Tibial artery (tissue), 4 donors: Measurements from ENCODE around the gene TMED3.

Source experiments
- DNase-seq, 2 donors: peaks; one replicate each; pipeline ENCODE4 v3.0.0-alpha.2; 2019
- H3K27ac ChIP-seq, 2 donors: fragments of 200-600 bp; sonication (generic) in 1 of 2; 1 replicate in 1 of 2; 2 replicates in 1 of 2; pipeline ENCODE4 v1.5.1; 2018 to 2019; ENCODE audit warnings: mild to moderate bottlenecking in 1 of 2
- H3K27me3 ChIP-seq, 2 donors: fragments of 200-600 bp; sonication (generic) in 1 of 2; one replicate each; pipeline versions ENCODE4 v1.5.1 to v1.6.0; 2016 to 2019
- H3K36me3 ChIP-seq, 3 donors: fragments of 200-600 bp; sonication (generic) in 2 of 3; one replicate each; pipeline ENCODE4 v1.5.1; 2016 to 2019; ENCODE audit warnings: mild to moderate bottlenecking in 2 of 3
- H3K4me1 ChIP-seq, 4 donors: fragments of 200-600 bp; sonication (generic) in 2 of 4; 1 replicate in 3 of 4; 2 replicates in 1 of 4; pipeline ENCODE4 v1.5.1; 2016 to 2019
- H3K4me3 ChIP-seq, 2 donors: fragments of 200-600 bp; sonication (generic) in 1 of 2; 1 replicate in 1 of 2; 2 replicates in 1 of 2; pipeline ENCODE4 v1.5.1; 2018 to 2019; ENCODE audit warnings: mild to moderate bottlenecking in 2 of 2
- H3K9me3 ChIP-seq, 3 donors: fragments of 200-600 bp; sonication (generic) in 1 of 3; one replicate each; pipeline ENCODE4 v1.5.1; 2016 to 2019
- intact Hi-C: fragments of 100-400 bp; cut with DNase I; formaldehyde crosslinking; loops from one replicate; pipeline ENCODE4 v1.15.0; 2023; ENCODE audit warnings: low total_unique reads
- TF ChIP-seq, protein P1 (sequence below), 2 experiments: fragments of 200-600 bp in 1 of 2; fragments of 450-650 bp in 1 of 2; IDR thresholded peaks; one replicate each; pipeline ENCODE4 v1.5.1; 2017 to 2019; ENCODE audit warnings: antibody characterized with exemption in 2 of 2, mild to moderate bottlenecking in 1 of 2, moderate library complexity in 1 of 2

The TMED3 gene

DNA sequence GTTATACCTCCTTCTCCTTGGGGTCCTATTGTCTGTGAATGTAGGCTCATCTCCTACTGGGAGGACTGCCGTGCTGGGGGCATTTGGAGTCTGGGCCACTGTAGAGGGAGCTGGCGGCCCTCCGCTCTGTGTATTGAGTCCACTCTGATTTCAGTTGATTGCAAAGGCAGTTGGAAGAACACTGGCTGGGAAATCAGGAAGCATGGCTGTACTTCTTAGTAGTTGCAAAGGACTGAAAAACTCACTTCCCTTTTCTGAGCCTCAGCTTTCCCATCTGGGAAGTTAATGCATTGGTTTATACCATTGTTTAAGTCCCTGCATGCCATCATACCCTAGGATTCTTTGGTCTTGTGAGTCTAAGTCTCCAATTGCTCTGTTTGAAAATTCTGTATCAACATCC, 46.7 kb downstream of the TMED3 start:
- intact Hi-C loops, result no loop called here
- Histone ChIP-seq H3K27me3 (no peaks in the 10 kb centered on the region), H3K4me1 (no peaks in the 10 kb centered on the region), H3K9me3 (no peaks in the 10 kb centered on the region), H3K4me3 (no peak overlapping the region), H3K36me3 (no peaks in the 10 kb centered on the region), H3K27ac (no peak overlapping the region)
- TF ChIP-seq, protein P1, sequence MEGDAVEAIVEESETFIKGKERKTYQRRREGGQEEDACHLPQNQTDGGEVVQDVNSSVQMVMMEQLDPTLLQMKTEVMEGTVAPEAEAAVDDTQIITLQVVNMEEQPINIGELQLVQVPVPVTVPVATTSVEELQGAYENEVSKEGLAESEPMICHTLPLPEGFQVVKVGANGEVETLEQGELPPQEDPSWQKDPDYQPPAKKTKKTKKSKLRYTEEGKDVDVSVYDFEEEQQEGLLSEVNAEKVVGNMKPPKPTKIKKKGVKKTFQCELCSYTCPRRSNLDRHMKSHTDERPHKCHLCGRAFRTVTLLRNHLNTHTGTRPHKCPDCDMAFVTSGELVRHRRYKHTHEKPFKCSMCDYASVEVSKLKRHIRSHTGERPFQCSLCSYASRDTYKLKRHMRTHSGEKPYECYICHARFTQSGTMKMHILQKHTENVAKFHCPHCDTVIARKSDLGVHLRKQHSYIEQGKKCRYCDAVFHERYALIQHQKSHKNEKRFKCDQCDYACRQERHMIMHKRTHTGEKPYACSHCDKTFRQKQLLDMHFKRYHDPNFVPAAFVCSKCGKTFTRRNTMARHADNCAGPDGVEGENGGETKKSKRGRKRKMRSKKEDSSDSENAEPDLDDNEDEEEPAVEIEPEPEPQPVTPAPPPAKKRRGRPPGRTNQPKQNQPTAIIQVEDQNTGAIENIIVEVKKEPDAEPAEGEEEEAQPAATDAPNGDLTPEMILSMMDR (IDR thresholded peaks at IDR 0.05), result no peak
- DNase-seq, result no peak

DNA sequence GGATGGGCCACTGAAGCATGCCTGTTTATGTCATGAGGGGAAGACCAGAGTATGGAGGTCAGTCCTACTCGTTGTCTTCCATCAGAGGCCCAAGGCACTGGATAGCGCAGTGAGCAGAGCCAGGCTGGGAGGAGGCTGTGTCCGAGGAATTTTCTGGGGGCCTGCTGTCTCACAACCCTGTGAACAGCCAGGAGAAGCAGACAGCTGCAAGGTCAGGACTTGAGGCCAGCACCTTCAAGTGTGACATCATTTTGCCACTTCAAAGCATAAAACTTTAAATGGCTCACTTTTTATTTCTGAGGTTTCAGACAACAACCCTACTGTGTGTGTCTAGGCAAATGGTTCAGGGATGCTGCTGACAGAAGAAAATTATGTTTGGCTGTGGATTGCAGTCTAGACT, 47.2 kb downstream of the TMED3 start:
- intact Hi-C loops, result no loop called here
- TF ChIP-seq, protein P1 (IDR thresholded peaks at IDR 0.05), result no peak
- Histone ChIP-seq H3K4me3 (no peak overlapping the region), H3K36me3 (no peaks in the 10 kb centered on the region), H3K9me3 (no peaks in the 10 kb centered on the region), H3K27me3 (no peaks in the 10 kb centered on the region), H3K4me1 (no peaks in the 10 kb centered on the region), H3K27ac (no peak overlapping the region)
- no peak for DNase-seq

DNA sequence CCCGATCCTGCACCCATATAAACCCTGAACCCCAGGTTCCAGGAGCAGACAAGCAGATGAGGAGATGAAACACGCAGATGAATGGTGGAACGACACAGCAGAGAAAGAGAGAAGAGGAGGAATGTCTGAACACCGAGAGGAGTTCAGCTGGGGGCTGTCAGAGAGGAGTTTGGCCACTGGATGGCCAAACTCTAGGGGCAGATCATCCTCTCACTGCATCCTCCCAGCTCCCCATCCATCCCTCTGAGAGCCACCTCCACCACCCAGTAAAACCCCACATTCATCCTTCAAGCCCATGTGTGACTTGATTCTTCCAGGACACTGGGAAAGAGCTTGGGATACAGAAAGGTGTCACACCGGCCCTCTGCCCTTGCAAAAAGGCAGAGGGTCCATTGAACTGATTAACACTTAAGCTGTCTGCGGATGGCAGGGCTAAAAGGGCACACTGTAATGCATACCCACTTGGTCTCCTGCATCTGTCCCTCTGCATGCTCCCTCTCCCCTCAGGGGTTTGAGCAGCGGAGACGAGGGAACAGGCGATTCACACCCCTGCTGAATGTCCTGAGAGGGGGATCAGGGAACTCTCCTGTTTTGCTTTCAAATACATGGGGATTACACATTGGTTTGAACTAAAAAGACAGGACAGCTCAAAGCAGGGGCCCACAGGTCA, 53.8 kb downstream of the TMED3 start:
- H3K4me1 ChIP-seq, result no peaks in the 10 kb centered on the region
- H3K27ac ChIP-seq, result no peak overlapping the region
- H3K9me3 ChIP-seq, result no peaks in the 10 kb centered on the region
- H3K27me3 ChIP-seq, result no peaks in the 10 kb centered on the region
- no peak overlapping the region for H3K4me3 ChIP-seq
- H3K36me3 ChIP-seq, result no peaks in the 10 kb centered on the region
- intact Hi-C loops, result no loop called here
- TF ChIP-seq, protein P1 (IDR thresholded peaks at IDR 0.05), result no peak
- no peak for DNase-seq

DNA sequence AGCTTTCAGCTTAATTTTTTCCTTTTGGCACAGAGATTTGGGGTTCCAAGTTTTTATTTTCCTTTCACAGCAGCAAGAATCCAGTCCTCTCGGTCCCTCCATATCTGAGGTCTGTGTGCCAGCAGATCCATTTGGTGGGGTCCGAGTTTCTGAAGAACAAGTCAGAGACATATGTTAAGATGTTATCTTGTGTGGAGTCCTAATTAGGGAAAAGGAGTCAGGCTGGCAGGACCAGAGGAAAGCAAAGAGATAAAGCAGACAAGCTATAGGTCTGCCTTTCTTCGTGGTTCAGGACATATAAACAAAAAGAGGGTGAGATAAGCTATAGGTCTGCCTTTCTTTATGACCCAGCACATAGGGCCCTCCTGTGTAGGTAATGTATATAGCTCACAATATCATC, 54.9 kb downstream of the TMED3 start:
- Histone ChIP-seq H3K4me1 (no peaks in the 10 kb centered on the region), H3K27me3 (no peaks in the 10 kb centered on the region)
- TF ChIP-seq, protein P1 (IDR thresholded peaks at IDR 0.05), result no peak

DNA sequence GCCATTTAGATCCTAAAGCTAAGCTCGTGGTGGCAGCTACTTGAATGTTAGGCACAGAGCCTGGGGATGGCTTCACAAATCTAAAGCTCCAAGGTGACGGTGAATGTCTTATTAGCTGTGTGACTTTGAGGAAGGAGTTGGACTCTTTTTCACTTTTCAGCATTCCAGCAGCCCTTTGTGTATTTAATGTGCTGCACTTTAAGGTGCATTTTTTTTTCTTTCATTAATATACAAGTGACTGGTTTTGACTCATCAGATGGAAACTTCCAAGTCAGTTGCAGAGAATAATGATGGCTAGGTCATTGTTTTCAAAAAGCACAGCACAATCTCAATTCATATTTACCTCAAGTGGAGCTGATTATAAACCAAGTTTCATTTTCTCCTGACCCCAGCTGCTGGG, 55.8 kb downstream of the TMED3 start:
- H3K4me3 ChIP-seq, result no peak overlapping the region
- H3K27me3 ChIP-seq, result no peaks in the 10 kb centered on the region
- DNase-seq, result no peak
- intact Hi-C loops, result no loop called here
- TF ChIP-seq, protein P1 (IDR thresholded peaks at IDR 0.05), result no peak
- H3K4me1 ChIP-seq, result no peaks in the 10 kb centered on the region
- no peaks in the 10 kb centered on the region for H3K9me3 ChIP-seq
- H3K27ac ChIP-seq, result no peak overlapping the region
- H3K36me3 ChIP-seq, result no peaks in the 10 kb centered on the region

More for the DNA sequence above, 54.9 kb downstream of the TMED3 start:
- intact Hi-C loops, result no loop called here
- H3K4me3 ChIP-seq, result no peak overlapping the region
- no peaks in the 10 kb centered on the region for H3K9me3 ChIP-seq
- DNase-seq, result no peak
- H3K27ac ChIP-seq, result no peak overlapping the region
- H3K36me3 ChIP-seq, result no peaks in the 10 kb centered on the region

DNA sequence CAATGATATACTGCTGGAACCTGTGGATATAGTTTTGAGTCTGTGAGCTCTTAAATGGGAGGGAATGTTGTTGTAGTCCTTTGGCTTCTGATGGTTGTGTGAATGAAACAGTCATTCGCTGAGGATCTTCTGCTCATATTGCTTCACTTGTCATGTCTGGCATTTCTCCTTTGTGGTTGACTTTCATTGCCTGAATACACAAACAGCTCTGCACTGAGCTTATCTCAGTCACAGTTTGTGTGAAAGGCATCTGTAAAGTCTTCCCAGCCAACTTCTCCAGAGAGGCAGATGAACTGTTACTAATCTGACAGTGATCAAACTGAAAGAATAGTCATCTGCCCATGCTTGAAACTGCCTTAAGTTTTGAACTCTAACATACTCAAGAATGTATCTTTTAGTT, 59.8 kb downstream of the TMED3 start:
- Histone ChIP-seq H3K27ac (no peak overlapping the region), H3K27me3 (no peaks in the 10 kb centered on the region), H3K4me3 (no peak overlapping the region), H3K36me3 (no peaks in the 10 kb centered on the region), H3K4me1 (peaks cover 0 to 7% (median 2%) of the 10 kb centered on the region in 4 donors), H3K9me3 (no peaks in the 10 kb centered on the region)
- DNase-seq, result no peak
- intact Hi-C loops, result no loop called here
- TF ChIP-seq, protein P1 (IDR thresholded peaks at IDR 0.05), result no peak
